Naive thymus-derived CD4-positive, alpha-beta T cell (primary cell): ENCODE results near the gene NDUFV2. TPM values are rescaled to one million over a fixed set of nuclear protein-coding genes. Genes with fewer than 3 reads are reported as not detected.
A peak's percentile ranks its signal among the peaks of the same experiment; 100 is the strongest.

Experiments
- ATAC-seq: fragments of 150-1000 bp; cut with Tn5 transposase; 2 replicates; pipeline ENCODE4 v1.10.0; 2021; ENCODE audit warnings: mild to moderate bottlenecking, moderate library complexity
- CTCF ChIA-PET: fragments of 350-600 bp; sonication (Branson Sonifier 250); formaldehyde crosslinking; loops from one replicate; lab custom pipeline; 2021; ENCODE audit warnings: antibody characterized with exemption; lab: Charles Lee
- POLR2A ChIA-PET: fragments of 350-600 bp; sonication (Branson Sonifier 250); formaldehyde crosslinking; loops from one replicate; lab custom pipeline; 2021; ENCODE audit warnings: antibody characterized with exemption, inconsistent platforms; lab: Charles Lee
- DNase-seq, 9 donors: peaks; one replicate each; pipeline versions ENCODE4 v3.0.0 to v3.0.0-alpha.2; 2020 to 2022; ENCODE audit warnings: mixed read lengths in 1 of 9
- H3K27ac ChIP-seq: one replicate; pipeline ENCODE4 v1.7.0; 2013; ENCODE audit warnings: mild to moderate bottlenecking, low read depth, low read length, moderate library complexity
- H3K27me3 ChIP-seq, 2 donors: one replicate each; pipeline ENCODE4 v1.7.0; 2013; ENCODE audit warnings: low read length in 2 of 2, mild to moderate bottlenecking in 2 of 2, moderate library complexity in 2 of 2; ENCODE audit not compliant: control insufficient read depth in 2 of 2, insufficient read depth in 2 of 2
- H3K36me3 ChIP-seq, 3 experiments: 1 replicate in 2 of 3; 2 replicates in 1 of 3; pipeline ENCODE4 v1.7.0; 2013; ENCODE audit warnings: low read length in 3 of 3, mild to moderate bottlenecking in 3 of 3, moderate library complexity in 1 of 3; ENCODE audit not compliant: insufficient read depth in 3 of 3, control insufficient read depth in 2 of 3
- H3K4me1 ChIP-seq, 2 donors: one replicate each; pipeline ENCODE4 v1.7.0; 2013; ENCODE audit warnings: low read length in 2 of 2, mild to moderate bottlenecking in 2 of 2, moderate library complexity in 1 of 2; ENCODE audit not compliant: control insufficient read depth in 2 of 2, insufficient read depth in 2 of 2
- H3K4me3 ChIP-seq: 2 replicates; pipeline ENCODE4 v1.7.0; 2013; ENCODE audit warnings: mild to moderate bottlenecking, low read length
- H3K9me3 ChIP-seq, 3 experiments: 1 replicate in 2 of 3; 2 replicates in 1 of 3; pipeline ENCODE4 v1.7.0; 2013; ENCODE audit warnings: low read length in 3 of 3; ENCODE audit not compliant: control insufficient read depth in 2 of 3
- H3K27ac Mint-ChIP-seq, 9 donors: one replicate each; pipeline ENCODE4 v1.8.0; 2020 to 2022; ENCODE audit warnings: mixed read lengths in 9 of 9, mild to moderate bottlenecking in 8 of 9, moderate library complexity in 5 of 9, inconsistent platforms in 2 of 9
- H3K27me3 Mint-ChIP-seq, 5 donors: one replicate each; pipeline ENCODE4 v1.8.0; 2021 to 2022; ENCODE audit warnings: mixed read lengths in 5 of 5, mild to moderate bottlenecking in 1 of 5
- H3K36me3 Mint-ChIP-seq, 5 donors: one replicate each; pipeline ENCODE4 v1.8.0; 2020 to 2022; ENCODE audit warnings: mixed read lengths in 5 of 5, mild to moderate bottlenecking in 3 of 5, inconsistent platforms in 1 of 5
- H3K4me1 Mint-ChIP-seq, 7 donors: one replicate each; pipeline ENCODE4 v1.8.0; 2020 to 2022; ENCODE audit warnings: mixed read lengths in 7 of 7, mild to moderate bottlenecking in 3 of 7, inconsistent platforms in 1 of 7
- H3K4me3 Mint-ChIP-seq, 10 donors: one replicate each; pipeline ENCODE4 v1.8.0; 2020 to 2022; ENCODE audit warnings: mild to moderate bottlenecking in 10 of 10, mixed read lengths in 10 of 10, moderate library complexity in 6 of 10, inconsistent platforms in 2 of 10
- H3K9me3 Mint-ChIP-seq, 11 donors: one replicate each; pipeline ENCODE4 v1.8.0; 2020 to 2022; ENCODE audit warnings: mixed read lengths in 11 of 11, mild to moderate bottlenecking in 4 of 11, inconsistent platforms in 1 of 11, moderate library complexity in 1 of 11
- intact Hi-C, 2 donors: fragments of 100-400 bp; cut with micrococcal nuclease; formaldehyde crosslinking; loops; one replicate each; pipeline ENCODE4 v1.15.1; 2023
- polyA plus RNA-seq, 2 donors: library from polyadenylated mRNA; unstranded; fragments of 300-500 nt; fragmentation: Illumina TruSeq; gene quantifications; one replicate each; pipeline ENCODE4 v1.2.3, GENCODE V29; 2021
- total RNA-seq, 6 experiments: library from RNA in 5 of 6; stranded (reverse) in 5 of 6; gene quantifications; 1 replicate in 5 of 6; 2 replicates in 1 of 6; pipeline ENCODE4 v1.2.3 and lab custom pipeline; 2021 to 2026

The NDUFV2 gene
- total and polyA plus RNA-seq, 7 experiments from 2014 or later: 127 to 198 (median 171) TPM

DNA sequence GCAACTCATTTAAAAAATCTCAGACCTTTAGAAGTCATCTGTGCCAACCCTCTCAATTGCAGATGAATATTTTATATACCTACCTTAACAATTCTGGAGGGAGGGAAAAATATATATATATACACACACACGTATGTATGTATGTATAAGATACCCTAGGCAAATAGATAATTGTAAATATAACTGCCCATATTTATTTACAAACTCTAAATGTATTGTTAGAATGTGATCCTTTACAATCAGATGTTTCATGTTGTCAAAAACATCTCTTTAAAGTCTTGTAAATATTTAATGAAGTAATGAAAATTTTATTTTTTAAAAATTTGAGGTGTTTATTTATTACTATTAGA, 45.7 kb downstream of the NDUFV2 start:
- Histone ChIP-seq H3K36me3 (no peaks in the 10 kb centered on the region), H3K9me3 (no peaks in the 10 kb centered on the region), H3K27me3 (no peaks in the 10 kb centered on the region), H3K4me3 (no peak overlapping the region), H3K27ac (no peak overlapping the region), H3K4me1 (peaks cover 15 to 58% of the 10 kb centered on the region in 2 donors)
- ATAC-seq (no peak), DNase-seq (no peak)
- H3K4me1 Mint-ChIP-seq: peaks cover 57 to 93% (median 87%) of the 10 kb centered on the region in 7 donors
- intact Hi-C loops: loop anchor here (1.0 to 10.0 kb wide), 7 partner anchors 11 to 163 kb away; partner anchors contain the start of genes ANKRD12 (in 1 of the 2) and NDUFV2 (in 1 of the 2)
- no peaks in the 10 kb centered on the region for H3K9me3 Mint-ChIP-seq
- CTCF ChIA-PET: interaction anchor here (0.6 to 2.8 kb wide), 10 partner anchors 9 to 471 kb away, joined by 3 to 13 read pairs (median 7); partner anchors contain the start of gene NDUFV2
- peak overlapping the region in 5 of 9 donors; percentile 41 to 79 (median 65) for H3K27ac Mint-ChIP-seq
- POLR2A ChIA-PET: interaction anchor here (0.7 to 2.8 kb wide), 8 partner anchors 10 to 539 kb away, joined by 3 to 27 read pairs (median 5); partner anchors contain the start of genes ANKRD12 and NDUFV2
- H3K4me3 Mint-ChIP-seq: peak overlapping the region in 5 of 10 donors; percentile 9 to 73 (median 42)
- H3K36me3 Mint-ChIP-seq: peaks cover 0 to 8% (median 0%) of the 10 kb centered on the region in 5 donors
- no peaks in the 10 kb centered on the region for H3K27me3 Mint-ChIP-seq

DNA sequence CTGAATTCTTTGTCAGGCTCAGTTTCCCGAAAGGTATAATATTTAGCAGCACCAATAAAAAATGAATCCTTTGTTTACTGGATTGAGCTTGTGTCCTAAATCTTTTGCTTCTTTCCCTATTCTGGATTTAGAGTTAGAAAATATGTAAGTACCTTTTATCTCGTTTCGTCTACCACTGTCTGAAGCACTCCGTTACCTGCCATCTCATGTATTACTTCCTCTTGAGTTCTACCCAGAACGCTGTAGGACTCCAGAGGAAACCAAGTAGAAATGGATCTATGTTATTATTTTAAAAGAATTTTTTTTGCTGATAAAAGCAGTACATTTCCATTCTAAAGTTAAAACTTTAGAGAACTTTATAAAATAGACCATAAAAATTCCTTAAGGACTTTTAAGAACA, 47.6 kb downstream of the NDUFV2 start:
- peak overlapping the region; percentile 14 to 74 (median 44) for H3K4me3 Mint-ChIP-seq
- ATAC-seq: peak; percentile 40

DNA sequence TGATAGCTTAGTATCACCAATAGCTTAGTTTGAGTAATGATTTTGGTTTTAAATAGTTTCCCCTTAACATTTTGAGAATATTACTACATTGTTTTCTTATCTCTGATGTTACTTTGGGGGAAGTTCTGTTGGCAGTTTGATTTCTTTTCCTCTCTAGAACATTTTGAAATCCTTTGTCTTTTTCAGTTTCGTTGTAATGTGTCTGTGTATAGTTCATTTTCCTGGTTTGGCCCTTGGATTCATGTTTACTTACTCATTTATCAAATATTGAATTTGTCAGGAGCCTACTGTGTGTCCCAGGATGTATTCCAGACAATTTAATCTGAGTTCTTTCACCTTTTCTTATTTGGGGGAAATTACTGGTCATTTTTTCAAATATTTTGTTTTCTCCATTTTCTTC, 50.8 kb downstream of the NDUFV2 start:
- Histone ChIP-seq H3K27ac (no peak overlapping the region), H3K9me3 (no peaks in the 10 kb centered on the region), H3K4me3 (no peak overlapping the region), H3K36me3 (no peaks in the 10 kb centered on the region), H3K27me3 (no peaks in the 10 kb centered on the region), H3K4me1 (peaks cover 15 to 54% of the 10 kb centered on the region in 2 donors)
- Mint-ChIP-seq H3K27ac (peak overlapping the region in 2 of 9 donors; percentile 37 to 65), H3K4me3 (peak overlapping the region in 8 of 10 donors; percentile 15 to 68 (median 42)), H3K4me1 (peaks cover 55 to 95% (median 91%) of the 10 kb centered on the region in 7 donors), H3K27me3 (no peaks in the 10 kb centered on the region), H3K9me3 (no peaks in the 10 kb centered on the region), H3K36me3 (peaks cover 0 to 18% (median 5%) of the 10 kb centered on the region in 5 donors)
- POLR2A ChIA-PET: interaction anchor here (0.6 kb wide), 1 partner anchor 10 kb away, joined by 3 read pairs; no protein-coding TSS in a partner anchor
- intact Hi-C loops: no loop called here
- CTCF ChIA-PET: interaction anchor here (0.7 kb wide), 1 partner anchor 80 kb away, joined by 3 read pairs; no protein-coding TSS in a partner anchor
- no peak for ATAC-seq
- no peak for DNase-seq

More for the DNA sequence above, 47.6 kb downstream of the NDUFV2 start:
- H3K27me3 Mint-ChIP-seq: no peaks in the 10 kb centered on the region
- no peaks in the 10 kb centered on the region for H3K9me3 Mint-ChIP-seq
- Histone ChIP-seq H3K4me3 (no peak overlapping the region), H3K4me1 (peaks cover 5 to 60% of the 10 kb centered on the region in 2 donors), H3K36me3 (no peaks in the 10 kb centered on the region), H3K27ac (peak overlapping the region; percentile 13), H3K27me3 (no peaks in the 10 kb centered on the region), H3K9me3 (no peaks in the 10 kb centered on the region)
- ChIA-PET CTCF (interaction anchor here (0.6 to 3.9 kb wide), 4 partner anchors 10 to 78 kb away, joined by 3 to 14 read pairs (median 4); no protein-coding TSS in a partner anchor), POLR2A (interaction anchor here (1.4 to 1.5 kb wide), 2 partner anchors 12 to 77 kb away, joined by 5 to 7 read pairs; no protein-coding TSS in a partner anchor)
- peaks cover 0 to 13% (median 5%) of the 10 kb centered on the region in 5 donors for H3K36me3 Mint-ChIP-seq
- intact Hi-C loops: no loop called here
- H3K27ac Mint-ChIP-seq: peak overlapping the region in 7 of 9 donors; percentile 8 to 71 (median 34)
- H3K4me1 Mint-ChIP-seq: peaks cover 61 to 94% (median 90%) of the 10 kb centered on the region in 7 donors
- no peak for DNase-seq

DNA sequence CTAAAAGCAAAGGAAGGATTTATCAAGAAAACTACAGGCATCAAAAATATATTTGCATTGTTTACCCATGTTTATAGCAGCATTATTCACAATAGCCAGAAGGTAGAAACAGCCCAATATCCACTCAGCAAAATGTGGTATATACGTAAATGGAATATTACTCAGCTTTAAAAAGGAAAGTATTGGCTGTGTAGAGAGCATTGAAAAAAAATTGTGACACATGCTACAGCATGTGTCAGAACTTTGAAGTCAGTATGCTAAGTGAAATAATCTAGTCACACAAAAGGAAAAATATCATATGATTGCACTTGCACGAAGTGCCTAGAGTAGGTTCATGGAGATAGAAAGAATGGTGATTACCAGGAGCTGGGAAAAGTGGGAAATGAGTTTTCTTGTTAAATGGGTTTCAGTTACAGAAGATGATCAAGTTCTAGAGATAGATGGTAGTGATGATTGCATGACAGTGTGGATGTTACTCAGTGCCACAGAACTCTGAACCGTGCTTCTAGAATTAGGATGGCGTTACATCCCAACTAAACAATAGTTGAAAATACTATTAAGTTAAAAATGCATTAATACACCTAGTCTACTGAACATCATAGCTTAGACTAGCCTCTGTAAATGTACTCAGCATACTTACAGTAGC, 54.2 kb downstream of the NDUFV2 start:
- Mint-ChIP-seq H3K4me3 (peak overlapping the region in 7 of 10 donors; percentile 4 to 68 (median 32)), H3K4me1 (peaks cover 50 to 85% (median 80%) of the 10 kb centered on the region in 7 donors), H3K27me3 (no peaks in the 10 kb centered on the region), H3K9me3 (no peaks in the 10 kb centered on the region), H3K36me3 (peaks cover 0 to 26% (median 5%) of the 10 kb centered on the region in 5 donors), H3K27ac (peak overlapping the region in 2 of 9 donors; percentile 2 to 41)
- no peaks in the 10 kb centered on the region for H3K9me3 ChIP-seq
- no peaks in the 10 kb centered on the region for H3K27me3 ChIP-seq
- POLR2A ChIA-PET: interaction anchor here (0.7 to 0.9 kb wide), 2 partner anchors 45 to 88 kb away, joined by 3 read pairs; no protein-coding TSS in a partner anchor
- intact Hi-C loops: no loop called here
- DNase-seq (no peak), ATAC-seq (no peak)
- CTCF ChIA-PET: interaction anchor here (0.7 kb wide), 1 partner anchor 91 kb away, joined by 3 read pairs; no protein-coding TSS in a partner anchor
- no peak overlapping the region for H3K4me3 ChIP-seq
- H3K27ac ChIP-seq: no peak overlapping the region
- H3K4me1 ChIP-seq: peaks cover 33 to 41% of the 10 kb centered on the region in 2 donors
- peaks cover 0 to 5% (median 0%) of the 10 kb centered on the region in 3 experiments for H3K36me3 ChIP-seq

DNA sequence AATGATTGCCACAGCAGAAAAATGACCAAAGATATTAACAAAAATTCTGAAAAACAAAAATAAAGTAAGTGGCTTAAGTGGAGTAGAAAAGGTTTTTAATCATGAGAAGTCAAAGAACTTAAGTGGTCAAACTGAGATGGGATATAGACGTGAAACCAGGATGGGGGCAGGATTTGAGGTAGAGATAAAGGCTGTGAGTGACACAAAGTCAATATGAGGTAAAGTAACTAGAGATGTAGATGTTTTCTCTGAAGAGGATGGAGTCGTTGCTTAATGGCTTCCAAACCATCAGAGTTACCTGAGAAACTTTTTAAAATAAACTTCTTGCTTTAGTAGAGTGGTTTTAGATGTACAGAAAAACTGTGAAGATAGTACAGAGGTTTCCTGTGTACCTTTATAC, 55.3 kb downstream of the NDUFV2 start:
- Mint-ChIP-seq H3K36me3 (peaks cover 7 to 34% (median 14%) of the 10 kb centered on the region in 5 donors), H3K27ac (peak overlapping the region in 4 of 9 donors; percentile 0 to 84 (median 2)), H3K27me3 (no peaks in the 10 kb centered on the region), H3K4me1 (peaks cover 49 to 83% (median 75%) of the 10 kb centered on the region in 7 donors), H3K4me3 (peak overlapping the region in 6 of 10 donors; percentile 3 to 29 (median 20)), H3K9me3 (peaks cover 0 to 9% (median 2%) of the 10 kb centered on the region in 11 donors)
- intact Hi-C loops: no loop called here
- DNase-seq: no peak
- no peak overlapping the region for H3K4me3 ChIP-seq
- H3K9me3 ChIP-seq: no peaks in the 10 kb centered on the region
- no peaks in the 10 kb centered on the region for H3K27me3 ChIP-seq
- peaks cover 33 to 34% of the 10 kb centered on the region in 2 donors for H3K4me1 ChIP-seq
- CTCF ChIA-PET: no interaction called here
- POLR2A ChIA-PET: no interaction called here
- H3K27ac ChIP-seq: no peak overlapping the region
- no peak for ATAC-seq
- H3K36me3 ChIP-seq: peaks cover 0 to 5% (median 5%) of the 10 kb centered on the region in 3 experiments

DNA sequence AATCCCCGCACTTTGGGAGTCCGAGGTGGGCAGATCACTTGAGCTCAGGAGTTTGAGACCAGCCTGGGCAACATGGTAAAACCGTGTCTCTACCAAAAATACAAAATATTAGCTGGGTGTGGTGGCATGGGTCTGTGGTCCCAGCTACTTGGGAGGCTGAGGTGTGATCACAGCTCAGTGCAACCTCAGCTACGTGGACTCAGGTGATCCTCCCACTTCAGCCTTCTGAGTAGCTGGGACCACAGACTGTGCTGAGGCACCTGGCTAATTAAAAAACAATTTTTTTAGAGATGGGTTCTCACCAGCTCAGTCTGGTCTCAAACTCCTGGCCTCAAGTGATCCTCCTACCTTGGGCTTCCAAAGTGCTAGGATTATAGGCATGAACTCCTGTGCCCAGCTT, 57.5 kb downstream of the NDUFV2 start:
- Mint-ChIP-seq H3K4me1 (peaks cover 35 to 83% (median 67%) of the 10 kb centered on the region in 7 donors), H3K27ac (no peak overlapping the region), H3K4me3 (peak overlapping the region in 2 of 10 donors; percentile 18 to 49), H3K27me3 (no peaks in the 10 kb centered on the region), H3K9me3 (peaks cover 0 to 31% (median 19%) of the 10 kb centered on the region in 11 donors), H3K36me3 (peaks cover 27 to 46% (median 31%) of the 10 kb centered on the region in 5 donors)
- H3K4me3 ChIP-seq: no peak overlapping the region
- peaks cover 0 to 5% (median 5%) of the 10 kb centered on the region in 3 experiments for H3K36me3 ChIP-seq
- intact Hi-C loops: no loop called here
- ChIA-PET POLR2A (interaction anchor here (1.1 kb wide), 1 partner anchor 9 kb away, joined by 3 read pairs; no protein-coding TSS in a partner anchor), CTCF (interaction anchor here (0.6 to 0.8 kb wide), 2 partner anchors 35 to 103 kb away, joined by 3 to 4 read pairs; no protein-coding TSS in a partner anchor)
- peaks cover 0 to 9% (median 0%) of the 10 kb centered on the region in 3 experiments for H3K9me3 ChIP-seq
- peaks cover 15 to 33% of the 10 kb centered on the region in 2 donors for H3K4me1 ChIP-seq
- no peaks in the 10 kb centered on the region for H3K27me3 ChIP-seq
- peak; percentile 47 for ATAC-seq
- no peak for DNase-seq
- no peak overlapping the region for H3K27ac ChIP-seq
